Panc1 (cell line): ENCODE data around the gene NUDT22. TPM values are rescaled to one million over a fixed set of nuclear protein-coding genes. Genes with fewer than 3 reads are reported as not detected.

Experiments used
- ATAC-seq: fragments of 200-7000 bp; cut with Tn5 transposase; 2 replicates; pipeline ENCODE4 v1.9.1; 2020; ENCODE audit warnings: mild to moderate bottlenecking, moderate library complexity
- BruUV-seq: library from RNA; stranded (reverse); fragments of 400-500 nt; replicated peaks from 2 replicates; lab custom pipeline; 2021; lab: Mats Ljungman, UMichigan
- CTCF ChIA-PET: fragments of 300-600 bp; sonication (Branson Sonifier 250); formaldehyde crosslinking; loops from one replicate; lab custom pipeline; 2022; ENCODE audit warnings: antibody characterized with exemption; lab: Charles Lee
- POLR2A ChIA-PET: fragments of 300-600 bp; sonication (Branson Sonifier 250); formaldehyde crosslinking; loops from one replicate; lab custom pipeline; 2022; ENCODE audit warnings: antibody characterized with exemption; lab: Charles Lee
- DNase-seq: peaks from one replicate; pipeline ENCODE4 v3.0.0-alpha.2; 2010; ENCODE audit warnings: low read depth, low spot score
- H3K27ac ChIP-seq: 2 replicates; pipeline ENCODE4 v1.5.1; 2011; ENCODE audit warnings: mild to moderate bottlenecking, low read length, inconsistent platforms
- H3K27me3 ChIP-seq: fragments of 200-500 bp; sonication (Bioruptor generic); 2 replicates; pipeline ENCODE4 v1.6.0; 2014; ENCODE audit warnings: low read length, inconsistent platforms; ENCODE audit not compliant: control insufficient read depth, insufficient read depth
- H3K36me3 ChIP-seq: fragments of 200-500 bp; sonication (Bioruptor generic); 2 replicates; pipeline ENCODE4 v1.5.1; 2014; ENCODE audit warnings: inconsistent platforms, mild to moderate bottlenecking, low read length, moderate library complexity; ENCODE audit not compliant: control insufficient read depth, insufficient read depth
- H3K4me1 ChIP-seq: 2 replicates; pipeline ENCODE4 v1.5.1; 2011; ENCODE audit warnings: inconsistent platforms, mild to moderate bottlenecking, low read length, moderate library complexity; ENCODE audit not compliant: control insufficient read depth, insufficient read depth
- H3K4me3 ChIP-seq, 2 experiments: 2 replicates each; pipeline ENCODE4 v1.5.1; 2011 to 2012; ENCODE audit warnings: low read depth in 2 of 2, low read length in 2 of 2, mild to moderate bottlenecking in 2 of 2, inconsistent platforms in 1 of 2, moderate library complexity in 1 of 2
- H3K9me3 ChIP-seq: fragments of 200-500 bp; sonication (Bioruptor generic); 2 replicates; pipeline ENCODE4 v1.5.1; 2014; ENCODE audit warnings: low read depth, mild to moderate bottlenecking, inconsistent platforms, low read length, moderate library complexity; ENCODE audit not compliant: control insufficient read depth, insufficient read depth
- CTCF ChIP-seq: fragments of 450-650 bp; IDR thresholded peaks from 2 replicates; pipeline ENCODE4 v1.5.1; 2017; ENCODE audit warnings: mild to moderate bottlenecking
- POLR2AphosphoS5 ChIP-seq: IDR thresholded peaks from 2 replicates; pipeline ENCODE4 v1.6.1; 2012; ENCODE audit warnings: mild to moderate bottlenecking, low read depth, low read length, moderate library complexity
- REST ChIP-seq, 2 experiments: IDR thresholded peaks; 2 replicates each; pipeline ENCODE4 v1.6.1; 2011 to 2012; ENCODE audit warnings: low read depth in 2 of 2, control low read depth in 1 of 2, low read length in 1 of 2, mild to moderate bottlenecking in 1 of 2, moderate library complexity in 1 of 2; ENCODE audit not compliant: insufficient read depth in 1 of 2
- SIN3A ChIP-seq: IDR thresholded peaks from 2 replicates; pipeline ENCODE4 v1.6.1; 2012; ENCODE audit warnings: low read depth, mild to moderate bottlenecking, low read length, moderate library complexity, borderline replicate concordance; ENCODE audit not compliant: insufficient read depth
- TCF7L2 ChIP-seq: IDR thresholded peaks from 2 replicates; pipeline ENCODE4 v1.6.1; 2011; ENCODE audit warnings: mild to moderate bottlenecking, low read depth, low read length, inconsistent platforms
- in situ Hi-C: cut with HindIII; loops from 2 replicates; pipeline ENCODE4 v1.10.0; 2016; ENCODE audit warnings: low sequenced_read_pairs, low pct_unique_long_range_greater_than_20kb
- intact Hi-C: fragments of 100-400 bp; cut with micrococcal nuclease; formaldehyde crosslinking; loops from one replicate; pipeline ENCODE4 v1.10.0; 2022; ENCODE audit not compliant: unreplicated experiment
- total RNA-seq: library from RNA; stranded (reverse); gene quantifications from one replicate; pipeline ENCODE4 v1.2.1, GENCODE V29; 2021; ENCODE audit not compliant: unreplicated experiment

NUDT22 gene
- total RNA-seq, 1 experiment from 2014 or later, result 98.8 TPM

GRCh38 chr11:64202992-64203391, 23.1 kb upstream of the NUDT22 start:
- no TSS peak for BruUV-seq
- no peaks in the 10 kb centered on the region for H3K27me3 ChIP-seq
- H3K36me3 ChIP-seq, result peaks cover 37% of the 10 kb centered on the region
- H3K9me3 ChIP-seq, result no peaks in the 10 kb centered on the region
- no peak overlapping the region for H3K4me3 ChIP-seq
- no peak overlapping the region for H3K27ac ChIP-seq
- intact Hi-C loops (no loop called here), in situ Hi-C loops (no loop called here)
- no peak for TF ChIP-seq POLR2AphosphoS5
- TF ChIP-seq SIN3A, result no peak
- TF ChIP-seq CTCF, result no peak
- no peak for TF ChIP-seq TCF7L2
- H3K4me1 ChIP-seq, result no peaks in the 10 kb centered on the region; the same call in 1 of the 2 replicates
- POLR2A ChIA-PET, result no interaction called here
- ATAC-seq (no peak), DNase-seq (no peak)
- CTCF ChIA-PET, result no interaction called here

- H3K36me3 ChIP-seq, result peaks cover 36% of the 10 kb centered on the region
- intact Hi-C loops (no loop called here), in situ Hi-C loops (no loop called here)
- no TSS peak for BruUV-seq
- no peaks in the 10 kb centered on the region for H3K9me3 ChIP-seq
- H3K27me3 ChIP-seq, result no peaks in the 10 kb centered on the region
- H3K27ac ChIP-seq, result no peak overlapping the region
- CTCF ChIA-PET, result interaction anchor here (0.5 to 1.6 kb wide), 2 partner anchors 98 to 771 kb away, joined by 4 to 5 read pairs; no protein-coding TSS in a partner anchor
- POLR2A ChIA-PET, result interaction anchor here (0.7 kb wide), 1 partner anchor 49 kb away, joined by 5 read pairs; no protein-coding TSS in a partner anchor
- DNase-seq (no peak), ATAC-seq (no peak)
- H3K4me3 ChIP-seq, result no peak overlapping the region
- TF ChIP-seq REST (IDR thresholded peaks at IDR 0.05; ENCODE audit: insufficient read depth in 1 of 2, low read depth in 2 of 2, low read length in 1 of 2) (no peak), POLR2AphosphoS5 (no peak), SIN3A (no peak), TCF7L2 (no peak), CTCF (no peak)
- H3K4me1 ChIP-seq, result no peaks in the 10 kb centered on the region; the same call in 1 of the 2 replicates
Measured at GRCh38 chr11:64203421-64204079, 22.5 kb upstream of the NUDT22 start.
